Ishikawa (cell line): ENCODE data around the gene SPOCK2.

Experiments
- CEBPB ChIP-seq: IDR thresholded peaks from 2 replicates; pipeline ENCODE4 v1.6.1; 2012
- CREB1 ChIP-seq: IDR thresholded peaks from 2 replicates; pipeline ENCODE4 v1.6.1; 2012; ENCODE audit warnings: low read depth
- EGR1 ChIP-seq: IDR thresholded peaks from 2 replicates; pipeline ENCODE4 v1.6.1; 2012
- EP300 ChIP-seq: IDR thresholded peaks from 2 replicates; pipeline ENCODE4 v1.6.1; 2012; ENCODE audit warnings: borderline replicate concordance
- NFIC ChIP-seq: IDR thresholded peaks from 2 replicates; pipeline ENCODE4 v1.6.1; 2012
- RAD21 ChIP-seq: IDR thresholded peaks from 2 replicates; pipeline ENCODE4 v1.6.1; 2012; ENCODE audit warnings: low read depth
- TAF1 ChIP-seq: IDR thresholded peaks from 2 replicates; pipeline ENCODE4 v1.6.1; 2012; ENCODE audit warnings: low read depth, mild to moderate bottlenecking
- TEAD4 ChIP-seq: IDR thresholded peaks from 2 replicates; pipeline ENCODE4 v1.6.1; 2012
- YY1 ChIP-seq: IDR thresholded peaks from 2 replicates; pipeline ENCODE4 v1.6.1; 2012; ENCODE audit warnings: low read depth
- TF ChIP-seq, protein P1 (sequence below): IDR thresholded peaks from 2 replicates; pipeline ENCODE4 v1.6.1; 2012
- TF ChIP-seq, protein P2 (sequence below): IDR thresholded peaks from 2 replicates; pipeline ENCODE4 v1.6.1; 2012; ENCODE audit warnings: low read depth, mild to moderate bottlenecking

DNA sequence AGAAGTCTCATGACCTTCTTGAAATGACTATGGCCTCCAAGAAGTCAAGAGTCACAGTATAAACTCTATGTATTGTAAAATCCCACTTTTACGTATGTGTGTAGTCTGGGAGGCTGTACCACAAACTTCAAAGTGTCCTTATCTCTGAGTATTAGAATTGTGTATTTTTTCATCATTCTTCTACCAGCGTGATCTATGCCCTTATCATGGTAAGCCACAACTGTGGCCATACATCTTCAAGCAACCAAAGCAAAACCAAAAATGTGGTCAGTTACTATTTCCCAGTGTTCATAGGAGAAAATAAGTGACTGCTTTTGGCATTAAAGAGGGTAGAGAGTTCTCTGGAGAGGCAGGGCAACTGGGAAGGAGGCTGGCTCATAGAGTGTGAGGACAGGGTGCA is 42.8 kb downstream of the SPOCK2 start:
- TF ChIP-seq, protein P1, sequence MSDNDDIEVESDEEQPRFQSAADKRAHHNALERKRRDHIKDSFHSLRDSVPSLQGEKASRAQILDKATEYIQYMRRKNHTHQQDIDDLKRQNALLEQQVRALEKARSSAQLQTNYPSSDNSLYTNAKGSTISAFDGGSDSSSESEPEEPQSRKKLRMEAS, result no peak
- TF ChIP-seq TAF1, result no peak
- TF ChIP-seq YY1, result no peak
- no peak for TF ChIP-seq NFIC
- TF ChIP-seq EP300, result no peak
- TF ChIP-seq, protein P2, sequence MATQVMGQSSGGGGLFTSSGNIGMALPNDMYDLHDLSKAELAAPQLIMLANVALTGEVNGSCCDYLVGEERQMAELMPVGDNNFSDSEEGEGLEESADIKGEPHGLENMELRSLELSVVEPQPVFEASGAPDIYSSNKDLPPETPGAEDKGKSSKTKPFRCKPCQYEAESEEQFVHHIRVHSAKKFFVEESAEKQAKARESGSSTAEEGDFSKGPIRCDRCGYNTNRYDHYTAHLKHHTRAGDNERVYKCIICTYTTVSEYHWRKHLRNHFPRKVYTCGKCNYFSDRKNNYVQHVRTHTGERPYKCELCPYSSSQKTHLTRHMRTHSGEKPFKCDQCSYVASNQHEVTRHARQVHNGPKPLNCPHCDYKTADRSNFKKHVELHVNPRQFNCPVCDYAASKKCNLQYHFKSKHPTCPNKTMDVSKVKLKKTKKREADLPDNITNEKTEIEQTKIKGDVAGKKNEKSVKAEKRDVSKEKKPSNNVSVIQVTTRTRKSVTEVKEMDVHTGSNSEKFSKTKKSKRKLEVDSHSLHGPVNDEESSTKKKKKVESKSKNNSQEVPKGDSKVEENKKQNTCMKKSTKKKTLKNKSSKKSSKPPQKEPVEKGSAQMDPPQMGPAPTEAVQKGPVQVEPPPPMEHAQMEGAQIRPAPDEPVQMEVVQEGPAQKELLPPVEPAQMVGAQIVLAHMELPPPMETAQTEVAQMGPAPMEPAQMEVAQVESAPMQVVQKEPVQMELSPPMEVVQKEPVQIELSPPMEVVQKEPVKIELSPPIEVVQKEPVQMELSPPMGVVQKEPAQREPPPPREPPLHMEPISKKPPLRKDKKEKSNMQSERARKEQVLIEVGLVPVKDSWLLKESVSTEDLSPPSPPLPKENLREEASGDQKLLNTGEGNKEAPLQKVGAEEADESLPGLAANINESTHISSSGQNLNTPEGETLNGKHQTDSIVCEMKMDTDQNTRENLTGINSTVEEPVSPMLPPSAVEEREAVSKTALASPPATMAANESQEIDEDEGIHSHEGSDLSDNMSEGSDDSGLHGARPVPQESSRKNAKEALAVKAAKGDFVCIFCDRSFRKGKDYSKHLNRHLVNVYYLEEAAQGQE, result no peak
- TF ChIP-seq EGR1, result no peak
- TF ChIP-seq RAD21, result no peak
- TF ChIP-seq CREB1, result no peak
- TF ChIP-seq TEAD4, result no peak
- no peak for TF ChIP-seq CEBPB
